Cortex of kidney (tissue), 1 donor: Measurements from ENCODE around the gene AMZ1.
"Not testable (repeated sequence)": the region's sequence is repeated elsewhere in the genome, so short reads cannot be mapped to it uniquely, and the experiment has no call there.

Experiments used
- DNase-seq: peaks from one replicate; lab custom pipeline; 2025; lab: John Stamatoyannopoulos, UW

The AMZ1 gene

GRCh38 chr7:2691932-2692439, 4.0 kb downstream of the AMZ1 start:
- not testable (repeated sequence) for DNase-seq

- no peak for DNase-seq
These were observed 4.5 kb downstream of the AMZ1 start for GRCh38 chr7:2692543-2692942.

- DNase-seq: not testable (repeated sequence)
These were observed 5.6 kb downstream of the AMZ1 start for GRCh38 chr7:2693420-2694121.

GRCh38 chr7:2694122-2694436, 6.1 kb downstream of the AMZ1 start:
- not testable (repeated sequence) for DNase-seq

GRCh38 chr7:2698581-2699288, 10.7 kb downstream of the AMZ1 start:
- no peak for DNase-seq

- DNase-seq: no peak
These were observed 11.3 kb downstream of the AMZ1 start for GRCh38 chr7:2699289-2699620.

- DNase-seq: no peak
These were observed 12.3 kb downstream of the AMZ1 start for GRCh38 chr7:2700141-2700850.

GRCh38 chr7:2701424-2701823, 13.4 kb downstream of the AMZ1 start:
- DNase-seq: no peak

GRCh38 chr7:2701832-2702593, 14.0 kb downstream of the AMZ1 start:
- DNase-seq: no peak

GRCh38 chr7:2702594-2702957, 14.6 kb downstream of the AMZ1 start:
- DNase-seq: no peak

- DNase-seq: no peak
These were observed 17.5 kb downstream of the AMZ1 start for GRCh38 chr7:2705371-2706096.

GRCh38 chr7:2706685-2707126, 18.7 kb downstream of the AMZ1 start:
- no peak for DNase-seq

- DNase-seq: no peak
These were observed 19.5 kb downstream of the AMZ1 start for GRCh38 chr7:2707481-2707880.

GRCh38 chr7:2708041-2708440, 20.0 kb downstream of the AMZ1 start:
- no peak for DNase-seq

- no peak for DNase-seq
These were observed 20.7 kb downstream of the AMZ1 start for GRCh38 chr7:2708547-2709310.

- DNase-seq: no peak
These were observed 21.7 kb downstream of the AMZ1 start for GRCh38 chr7:2709553-2710285.

GRCh38 chr7:2710286-2710655, 22.3 kb downstream of the AMZ1 start:
- no peak for DNase-seq

- DNase-seq: no peak
These were observed 23.0 kb downstream of the AMZ1 start for GRCh38 chr7:2710901-2711551.

GRCh38 chr7:2711895-2712675, 24.1 kb downstream of the AMZ1 start:
- no peak for DNase-seq
